Superior temporal gyrus (tissue), 1 donor: ENCODE data around the gene TRIM27.
"Not testable (repeated sequence)": the region's sequence is repeated elsewhere in the genome, so short reads cannot be mapped to it uniquely, and the experiment has no call there.

Source experiments
- DNase-seq: peaks from one replicate; pipeline ENCODE4 v3.0.0-alpha.2; 2016; ENCODE audit errors: extremely low spot score

TRIM27 gene

DNA sequence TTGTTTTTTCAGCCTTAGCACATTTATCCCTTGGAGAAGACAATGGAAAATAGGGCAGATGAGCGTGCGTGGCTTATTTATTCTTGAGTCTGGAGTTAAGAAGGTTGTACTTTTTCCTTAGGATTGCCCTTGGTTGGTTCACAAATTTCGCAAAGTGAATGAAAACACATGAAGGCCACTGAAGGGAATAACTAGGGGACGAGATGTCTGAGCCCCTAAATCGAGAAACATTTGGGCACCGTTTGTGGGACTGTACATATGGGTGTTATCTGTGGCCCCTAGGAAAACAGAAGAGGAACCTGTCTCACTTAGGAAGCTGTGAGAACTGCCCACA is 19.4 kb upstream of the TRIM27 start:
- DNase-seq = peak; percentile 29

- DNase-seq = peak; percentile 20
Measured at GRCh38 chr6:28941684-28942448, 18.1 kb upstream of the TRIM27 start.

GRCh38 chr6:28940858-28941683 is 17.3 kb upstream of the TRIM27 start:
- peak; percentile 95 for DNase-seq

GRCh38 chr6:28940294-28940857 is 16.6 kb upstream of the TRIM27 start:
- peak; percentile 64 for DNase-seq

GRCh38 chr6:28933069-28933468 is 9.3 kb upstream of the TRIM27 start:
- no peak for DNase-seq

GRCh38 chr6:28929887-28930620 is 6.3 kb upstream of the TRIM27 start:
- no peak for DNase-seq

- DNase-seq = not testable (repeated sequence)
Measured at GRCh38 chr6:28929339-28929738, 5.6 kb upstream of the TRIM27 start.

GRCh38 chr6:28927846-28928245 is 4.1 kb upstream of the TRIM27 start:
- DNase-seq = no peak

GRCh38 chr6:28922821-28923317 is 916 bp downstream of the TRIM27 start:
- DNase-seq = peak; percentile 45

GRCh38 chr6:28922004-28922820 is 1.6 kb downstream of the TRIM27 start:
- DNase-seq = peak; percentile 24

DNA sequence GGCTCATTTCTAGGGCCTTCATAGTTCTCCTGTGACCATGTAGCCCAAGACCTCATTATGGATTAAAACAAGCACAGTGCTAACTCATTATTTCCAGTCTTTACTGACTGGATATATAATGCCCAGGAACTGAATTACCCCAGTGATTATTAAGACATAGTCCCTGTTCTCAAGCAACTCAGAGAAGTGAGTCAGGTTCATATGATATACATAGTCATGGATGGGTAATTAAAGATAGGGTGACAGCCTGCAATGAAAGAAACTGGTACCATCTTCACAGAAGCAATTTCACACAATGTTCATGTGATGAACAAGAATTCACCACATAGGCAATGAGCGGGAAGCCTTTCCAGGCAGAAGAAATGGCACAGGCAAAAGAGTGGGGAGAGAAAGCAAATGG is 3.5 kb downstream of the TRIM27 start:
- DNase-seq = no peak

DNA sequence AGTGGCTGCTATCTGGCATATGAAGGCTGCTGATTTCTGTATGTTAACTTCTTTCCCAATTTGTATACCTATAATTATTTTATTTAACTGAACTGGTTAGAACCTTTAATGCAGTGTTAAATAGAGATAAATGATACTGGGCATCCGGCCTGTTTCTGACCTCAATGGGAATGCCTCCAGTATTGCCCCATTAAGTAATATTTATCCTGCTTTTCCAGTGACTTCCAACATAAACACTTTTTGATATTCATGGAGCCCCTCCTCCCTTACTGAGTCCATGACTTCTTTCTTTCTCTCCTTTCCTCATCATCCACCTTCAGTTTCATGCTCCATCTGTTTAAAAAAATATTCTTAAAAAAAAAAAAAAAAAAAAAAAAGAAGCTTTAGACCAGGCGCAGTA is 8.8 kb downstream of the TRIM27 start:
- DNase-seq = no peak

DNA sequence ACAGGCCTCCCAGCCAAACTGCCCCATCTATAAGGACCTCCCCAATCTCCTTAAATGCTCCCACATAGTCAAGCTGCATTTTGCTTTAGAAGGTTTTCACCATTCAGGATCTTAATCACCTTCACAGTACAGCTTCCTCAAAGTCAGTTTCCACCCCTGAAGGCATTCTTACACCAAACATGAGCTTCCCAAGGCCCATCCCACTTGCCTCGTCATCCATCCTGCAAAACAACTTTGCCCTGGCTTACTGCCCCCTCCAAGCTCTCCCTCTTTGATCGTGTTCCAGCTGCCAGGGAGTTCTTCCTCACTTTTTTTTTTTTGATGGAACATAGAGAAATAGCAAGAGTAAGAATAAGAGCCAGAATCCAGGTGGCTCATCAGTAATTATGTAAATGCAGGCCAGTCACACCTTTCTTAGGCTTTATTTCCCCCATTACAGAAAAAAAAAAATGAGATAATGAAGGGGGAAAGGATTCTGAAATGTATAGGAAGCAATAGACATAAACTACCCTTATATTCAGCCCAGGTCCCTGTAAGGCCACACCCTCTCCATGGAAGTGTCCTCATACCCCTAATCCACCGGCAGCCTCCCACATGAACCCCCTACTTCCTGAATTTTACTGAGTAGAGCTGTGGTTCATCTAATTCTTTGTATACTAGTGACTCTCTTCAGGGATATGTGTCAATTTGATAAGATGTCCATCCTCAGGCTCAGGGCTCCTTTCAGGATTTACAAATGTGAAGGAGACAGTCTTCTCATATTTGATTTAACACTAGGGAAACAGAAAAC is 12.7 kb downstream of the TRIM27 start:
- no peak for DNase-seq

DNA sequence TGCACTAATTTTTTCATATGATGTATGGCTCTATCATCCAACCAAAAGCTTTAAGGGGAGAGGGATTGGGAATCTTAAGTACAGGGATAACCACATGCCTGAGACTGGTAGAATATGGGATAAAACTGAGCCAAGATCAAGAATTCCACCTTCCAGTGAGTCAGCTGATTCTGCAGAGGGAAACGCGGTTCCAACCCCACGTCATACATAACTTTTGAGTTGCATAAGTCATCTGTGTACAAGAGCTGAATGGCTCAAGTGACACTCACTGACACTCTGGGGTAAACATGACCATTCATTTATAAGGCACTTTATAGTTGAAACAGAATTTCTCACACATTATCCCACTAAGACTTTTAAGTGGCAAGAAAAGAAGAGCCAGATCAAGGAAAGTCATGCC is 16.4 kb downstream of the TRIM27 start:
- no peak for DNase-seq

GRCh38 chr6:28906669-28907068 is 17.1 kb downstream of the TRIM27 start:
- no peak for DNase-seq

GRCh38 chr6:28903686-28904085 is 20.1 kb downstream of the TRIM27 start:
- no peak for DNase-seq

GRCh38 chr6:28901831-28902230 is 22.0 kb downstream of the TRIM27 start:
- DNase-seq = no peak

DNA sequence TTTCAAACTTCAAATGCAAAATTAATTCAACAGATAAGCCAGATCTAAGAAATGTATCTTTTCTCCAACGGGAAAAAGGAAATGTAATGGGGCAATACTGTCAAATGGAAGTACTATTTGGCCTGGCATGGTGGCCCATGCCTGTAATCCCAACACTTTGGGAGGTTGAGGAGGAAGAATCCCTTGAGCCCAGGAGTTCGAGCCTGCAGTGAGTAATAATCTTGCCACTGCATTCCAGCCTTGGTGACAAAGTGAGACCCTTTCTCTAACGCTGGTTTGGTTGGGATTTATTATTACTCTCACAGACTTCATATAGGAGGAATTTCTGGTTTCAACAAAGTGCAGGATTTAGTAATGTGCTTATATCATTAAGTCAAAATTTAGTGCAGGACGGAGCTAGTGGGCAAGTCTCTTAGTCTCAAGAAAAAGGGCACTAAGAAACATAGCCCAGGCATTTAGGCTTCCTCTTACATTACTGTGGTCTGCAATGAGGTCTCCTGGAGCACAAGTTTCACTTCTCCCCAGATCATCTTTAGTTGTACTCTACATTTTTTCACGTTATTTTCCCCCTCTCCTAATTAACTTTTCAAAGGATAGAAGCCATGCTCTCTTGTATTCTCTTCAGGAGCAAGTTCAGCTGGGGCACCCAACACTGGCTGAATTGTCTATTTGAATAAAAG is 23.1 kb downstream of the TRIM27 start:
- no peak for DNase-seq

DNA sequence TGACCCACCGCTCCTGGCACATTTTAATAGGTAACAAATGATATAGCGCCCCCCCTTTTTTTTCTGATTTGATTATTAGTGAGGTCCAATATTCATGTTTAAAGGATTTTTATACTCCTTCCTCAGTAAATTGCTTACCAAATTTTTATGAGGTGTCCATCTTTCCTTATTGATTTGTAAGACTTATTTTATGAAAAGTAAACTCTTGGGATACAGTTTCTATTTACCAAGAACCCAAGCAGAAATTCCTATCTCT is 25.1 kb downstream of the TRIM27 start:
- no peak for DNase-seq

GRCh38 chr6:28897369-28897745 is 26.4 kb downstream of the TRIM27 start:
- DNase-seq = no peak
